Neuronal stem cell (in vitro differentiated cells): ENCODE measurements around the gene CCDC71L.

Experiments
- DNase-seq: peaks from one replicate; pipeline ENCODE4 v3.0.0-alpha.2; 2013; ENCODE audit warnings: low spot score
- H2AFZ ChIP-seq: one replicate; pipeline ENCODE4 v1.6.1; 2013; ENCODE audit warnings: mild to moderate bottlenecking, low read length, inconsistent platforms
- H2AK5ac ChIP-seq: 2 replicates; pipeline ENCODE4 v1.6.1; 2013; ENCODE audit warnings: low read depth, mild to moderate bottlenecking, inconsistent platforms, low read length, moderate library complexity, mixed read lengths
- H2BK120ac ChIP-seq: 2 replicates; pipeline ENCODE4 v1.6.1; 2013; ENCODE audit warnings: low read depth, mild to moderate bottlenecking, inconsistent platforms, low read length, moderate library complexity, mixed read lengths
- H2BK12ac ChIP-seq: one replicate; pipeline ENCODE4 v1.6.1; 2013; ENCODE audit warnings: low read length, inconsistent platforms
- H2BK15ac ChIP-seq: 2 replicates; pipeline ENCODE4 v1.6.1; 2013; ENCODE audit warnings: mild to moderate bottlenecking, low read length, inconsistent platforms, mixed read lengths
- H2BK5ac ChIP-seq: one replicate; pipeline ENCODE4 v1.6.1; 2013; ENCODE audit warnings: inconsistent platforms, mild to moderate bottlenecking, low read length, moderate library complexity
- H3K14ac ChIP-seq: one replicate; pipeline ENCODE4 v1.6.1; 2013; ENCODE audit warnings: low read length, inconsistent platforms
- H3K18ac ChIP-seq: 2 replicates; pipeline ENCODE4 v1.6.1; 2013; ENCODE audit warnings: low read length, inconsistent platforms
- H3K23ac ChIP-seq: 2 replicates; pipeline ENCODE4 v1.6.1; 2013; ENCODE audit warnings: low read depth, mild to moderate bottlenecking, mixed read lengths, low read length, inconsistent platforms; ENCODE audit not compliant: poor library complexity
- H3K27ac ChIP-seq: replicated peaks from 3 replicates; pipeline ENCODE4 v1.5.1; 2013; ENCODE audit warnings: low read length, inconsistent platforms
- H3K27me3 ChIP-seq, 3 experiments: 2 replicates each; pipeline ENCODE4 v1.6.1; 2013; ENCODE audit warnings: low read length in 3 of 3, mild to moderate bottlenecking in 2 of 3, inconsistent platforms in 1 of 3, low read depth in 1 of 3, mixed read lengths in 1 of 3, moderate library complexity in 1 of 3; ENCODE audit not compliant: control insufficient read depth in 3 of 3, insufficient read depth in 3 of 3
- H3K36me3 ChIP-seq, 2 donors: replicated peaks in 1 of 2; 2 replicates each; pipeline ENCODE4 v1.6.1; 2013; ENCODE audit warnings: low read length in 2 of 2; ENCODE audit not compliant: control insufficient read depth in 2 of 2, insufficient read depth in 2 of 2
- H3K4ac ChIP-seq: 2 replicates; pipeline ENCODE4 v1.6.1; 2013; ENCODE audit warnings: inconsistent platforms, mild to moderate bottlenecking, low read length, moderate library complexity
- H3K4me1 ChIP-seq, 2 donors: 1 replicate in 1 of 2; 2 replicates in 1 of 2; pipeline ENCODE4 v1.6.1; 2013; ENCODE audit warnings: low read length in 2 of 2, low read depth in 1 of 2; ENCODE audit not compliant: control insufficient read depth in 2 of 2, insufficient read depth in 1 of 2
- H3K4me2 ChIP-seq: one replicate; pipeline ENCODE4 v1.6.1; 2013; ENCODE audit warnings: mild to moderate bottlenecking, low read length, inconsistent platforms; ENCODE audit not compliant: insufficient read depth, poor library complexity, severe bottlenecking
- H3K4me3 ChIP-seq, 2 donors: 2 replicates each; pipeline ENCODE4 v1.5.1; 2013; ENCODE audit warnings: low read length in 2 of 2, mild to moderate bottlenecking in 2 of 2, inconsistent platforms in 1 of 2, moderate library complexity in 1 of 2
- H3K79me1 ChIP-seq: one replicate; pipeline ENCODE4 v1.6.1; 2013; ENCODE audit warnings: low read depth, mild to moderate bottlenecking, inconsistent platforms, low read length, moderate library complexity
- H3K9ac ChIP-seq: one replicate; pipeline ENCODE4 v1.6.1; 2013; ENCODE audit warnings: mild to moderate bottlenecking, low read depth, low read length, inconsistent platforms; ENCODE audit not compliant: poor library complexity
- H3K9me3 ChIP-seq, 2 donors: replicated peaks in 1 of 2; 2 replicates each; pipeline versions ENCODE3 to v1.6.1; 2013; ENCODE audit warnings: low read length in 2 of 2, mild to moderate bottlenecking in 2 of 2, inconsistent platforms in 1 of 2, low read depth in 1 of 2, mixed read lengths in 1 of 2, moderate library complexity in 1 of 2; ENCODE audit not compliant: control insufficient read depth in 2 of 2, insufficient read depth in 1 of 2
- H4K8ac ChIP-seq: one replicate; pipeline ENCODE4 v1.6.1; 2013; ENCODE audit warnings: low read depth, mild to moderate bottlenecking, inconsistent platforms, low read length, moderate library complexity
- H4K91ac ChIP-seq: one replicate; pipeline ENCODE4 v1.6.1; 2013; ENCODE audit warnings: low read length, low read depth, mild to moderate bottlenecking, inconsistent platforms; ENCODE audit not compliant: poor library complexity
- WGBS, 2 donors: extraction: QIAGEN DNeasy Blood & Tissue Kit; methylation state at CpG; one replicate each; pipeline ENCODE4 v1.1.7; 2013; ENCODE audit warnings: missing lambda C conversion rate in 2 of 2, mixed read lengths in 1 of 2; ENCODE audit not compliant: insufficient read length in 2 of 2, insufficient replicate concordance in 1 of 2; ENCODE audit errors: extremely low coverage in 2 of 2; 5-methylcytosine and 5-hydroxymethylcytosine counted together

Gene CCDC71L

DNA sequence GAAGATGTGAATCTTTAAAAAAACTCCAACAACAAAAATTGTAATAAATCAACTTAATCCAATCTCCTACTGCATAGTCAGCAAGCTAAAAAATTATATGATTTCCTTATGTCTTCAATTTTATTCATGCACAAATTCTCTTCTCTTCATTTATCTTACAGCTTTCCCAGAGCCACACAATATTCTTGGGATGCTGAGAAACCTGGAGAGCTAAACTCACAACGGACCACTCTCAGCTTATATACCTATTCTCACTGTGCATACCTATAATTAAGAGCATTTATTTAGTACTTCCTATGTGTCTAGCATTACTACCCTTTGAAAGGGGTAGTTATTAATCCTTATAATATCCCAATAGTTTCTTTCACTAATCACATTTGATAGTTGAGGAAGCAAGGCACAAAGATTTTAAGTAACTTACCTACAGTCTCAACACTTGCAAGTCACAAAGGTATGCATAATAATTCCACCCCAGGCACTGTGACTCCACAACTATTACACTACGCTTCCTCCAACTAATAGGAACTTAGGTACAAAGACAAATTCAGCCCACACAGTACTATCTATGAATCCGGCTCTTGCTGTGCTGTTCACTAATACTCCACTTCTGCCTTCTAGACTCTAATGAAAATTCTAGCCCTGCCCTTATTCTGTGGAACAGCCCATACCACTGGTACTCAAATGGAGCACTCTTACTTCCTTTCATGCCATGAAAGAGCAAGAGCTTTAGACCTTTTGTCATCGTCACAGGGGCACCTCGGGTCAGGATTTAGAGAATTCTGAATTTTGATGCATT is 5.1 kb downstream of the CCDC71L start:
- no CpG with 5 or more reads among the region's 5 CpGs for WGBS, 2 donors
- H4K91ac ChIP-seq = no peak overlapping the region
- H3K23ac ChIP-seq = no peak overlapping the region
- no peak overlapping the region for H2BK15ac ChIP-seq
- no peak overlapping the region for H3K27ac ChIP-seq
- H3K4ac ChIP-seq = no peak overlapping the region
- no peaks in the 10 kb centered on the region for H3K9me3 ChIP-seq
- no peaks in the 10 kb centered on the region for H3K27me3 ChIP-seq
- no peak overlapping the region for H2BK120ac ChIP-seq
- H3K14ac ChIP-seq = no peak overlapping the region
- no peak overlapping the region for H3K4me3 ChIP-seq
- no peak overlapping the region for H3K18ac ChIP-seq
- H2BK12ac ChIP-seq = no peak overlapping the region
- no peak overlapping the region for H3K9ac ChIP-seq
- H3K4me2 ChIP-seq = no peak overlapping the region
- no peak overlapping the region for H2AK5ac ChIP-seq
- H2AFZ ChIP-seq = no peak overlapping the region
- no peak for DNase-seq
- H3K36me3 ChIP-seq = peaks cover 0 to 2% of the 10 kb centered on the region in 2 donors
- H2BK5ac ChIP-seq = no peak overlapping the region
- no peak overlapping the region for H4K8ac ChIP-seq
- peaks cover 0 to 3% of the 10 kb centered on the region in 2 donors for H3K4me1 ChIP-seq
- no peaks in the 10 kb centered on the region for H3K79me1 ChIP-seq

- H3K4me2 ChIP-seq = no peak overlapping the region
Measured at GRCh38 chr7:106653488-106653887, 7.5 kb downstream of the CCDC71L start.

GRCh38 chr7:106652909-106653308 is 8.0 kb downstream of the CCDC71L start:
- Histone ChIP-seq H3K4me3 (no peak overlapping the region), H3K14ac (no peak overlapping the region), H2BK5ac (no peak overlapping the region), H3K4ac (no peak overlapping the region), H3K79me1 (no peaks in the 10 kb centered on the region), H3K23ac (no peak overlapping the region), H2AFZ (no peak overlapping the region), H3K27me3 (no peaks in the 10 kb centered on the region), H3K18ac (no peak overlapping the region), H2AK5ac (no peak overlapping the region), H3K9ac (no peak overlapping the region), H2BK15ac (no peak overlapping the region), H2BK12ac (no peak overlapping the region), H4K91ac (no peak overlapping the region), H3K9me3 (no peaks in the 10 kb centered on the region), H3K36me3 (no peaks in the 10 kb centered on the region), H4K8ac (no peak overlapping the region), H3K27ac (no peak overlapping the region), H2BK120ac (no peak overlapping the region), H3K4me1 (no peaks in the 10 kb centered on the region), H3K4me2 (no peak overlapping the region)
- no peak for DNase-seq
- no CpG with 5 or more reads among the region's 2 CpGs for WGBS, 2 donors

More at GRCh38 chr7:106653488-106653887, 7.5 kb downstream of the CCDC71L start:
- Histone ChIP-seq H3K27me3 (no peaks in the 10 kb centered on the region), H3K27ac (no peak overlapping the region), H3K9ac (no peak overlapping the region), H2BK12ac (no peak overlapping the region), H3K18ac (no peak overlapping the region), H3K4me1 (no peaks in the 10 kb centered on the region), H3K36me3 (no peaks in the 10 kb centered on the region), H3K4me3 (no peak overlapping the region), H3K9me3 (no peaks in the 10 kb centered on the region), H2AFZ (no peak overlapping the region), H2AK5ac (no peak overlapping the region), H3K4ac (no peak overlapping the region), H3K14ac (no peak overlapping the region), H3K79me1 (no peaks in the 10 kb centered on the region), H2BK5ac (no peak overlapping the region), H4K8ac (no peak overlapping the region), H4K91ac (no peak overlapping the region), H2BK15ac (no peak overlapping the region), H2BK120ac (no peak overlapping the region), H3K23ac (no peak overlapping the region)
- WGBS, 2 donors = no CpG with 5 or more reads among the region's 2 CpGs
- DNase-seq = no peak

- no peak overlapping the region for H3K23ac ChIP-seq
- H2BK12ac ChIP-seq = no peak overlapping the region
- no peak overlapping the region for H2BK120ac ChIP-seq
- no peaks in the 10 kb centered on the region for H3K9me3 ChIP-seq
- no peak overlapping the region for H2AFZ ChIP-seq
- H3K4me1 ChIP-seq = no peaks in the 10 kb centered on the region
- H2BK5ac ChIP-seq = no peak overlapping the region
- H2AK5ac ChIP-seq = no peak overlapping the region
- no peak overlapping the region for H3K27ac ChIP-seq
- H2BK15ac ChIP-seq = no peak overlapping the region
- H3K4ac ChIP-seq = no peak overlapping the region
- no peak for DNase-seq
- no peaks in the 10 kb centered on the region for H3K27me3 ChIP-seq
- no peak overlapping the region for H4K91ac ChIP-seq
- H3K9ac ChIP-seq = no peak overlapping the region
- no peaks in the 10 kb centered on the region for H3K36me3 ChIP-seq
- no peaks in the 10 kb centered on the region for H3K79me1 ChIP-seq
- H3K4me2 ChIP-seq = no peak overlapping the region
- H3K18ac ChIP-seq = no peak overlapping the region
- no peak overlapping the region for H3K14ac ChIP-seq
- H4K8ac ChIP-seq = no peak overlapping the region
- H3K4me3 ChIP-seq = no peak overlapping the region
Measured at GRCh38 chr7:106652092-106652491, 8.9 kb downstream of the CCDC71L start.
